ENCODE results near the gene RTL10. TPM values are rescaled to one million over a fixed set of nuclear protein-coding genes. Genes with fewer than 3 reads are reported as not detected.

RTL10 gene
- total and polyA plus RNA-seq, 4 donors = 7.4 to 22.7 (median 11.6) TPM

DNA sequence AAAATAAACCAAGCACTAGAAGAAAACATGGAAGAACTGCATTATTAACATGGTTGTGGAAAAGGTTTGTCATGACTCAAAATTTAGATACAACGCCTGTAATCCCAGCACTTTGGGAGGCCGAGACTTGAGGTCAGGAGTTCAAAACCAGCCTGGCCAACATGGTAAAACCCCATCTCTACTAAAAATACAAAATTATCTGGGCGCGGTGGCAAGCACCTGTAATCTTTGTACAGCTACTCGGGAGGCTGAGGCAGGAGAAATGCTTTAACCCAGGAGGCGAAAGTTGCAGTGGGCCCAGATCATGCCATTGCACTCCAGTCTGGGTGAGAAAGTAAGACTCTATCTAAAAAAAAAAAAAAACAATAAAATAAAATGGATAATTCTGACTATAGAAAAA lies 23.7 kb downstream of the RTL10 start:
- WGBS, 2 donors = 96 to 99% methylated on average over 6 of the region's 6 CpGs
- TF ChIP-seq CTCF (IDR thresholded peaks at IDR 0.05; ENCODE audit: control extremely low read depth, extremely low read depth) = no peak

GRCh38 chr22:19828035-19828401 lies 26.7 kb downstream of the RTL10 start:
- WGBS, 2 donors = 84 to 87% methylated on average over 2 of the region's 2 CpGs
- no peak for DNase-seq
- no peaks in the 10 kb centered on the region for H3K27me3 ChIP-seq (ENCODE audit: control insufficient read depth in 3 of 3, insufficient read depth in 3 of 3, low read length in 2 of 3)

More for the DNA sequence above, 23.7 kb downstream of the RTL10 start:
- H3K27ac ChIP-seq (ENCODE audit: low read depth in 1 of 2, low read length in 1 of 2) = no peak overlapping the region
- no peaks in the 10 kb centered on the region for H3K9me3 ChIP-seq (ENCODE audit: control insufficient read depth in 4 of 4, insufficient read depth in 3 of 4, low read length in 3 of 4)
- H3K9ac ChIP-seq (ENCODE audit: insufficient read depth in 1 of 2, low read length in 2 of 2) = no peak overlapping the region
- no peaks in the 10 kb centered on the region for H3K36me3 ChIP-seq (ENCODE audit: control insufficient read depth in 4 of 4, insufficient read depth in 4 of 4, low read length in 4 of 4)
- no peaks in the 10 kb centered on the region for H3K27me3 ChIP-seq (ENCODE audit: control insufficient read depth in 3 of 3, insufficient read depth in 3 of 3, low read length in 2 of 3)
- H3K4me1 ChIP-seq (ENCODE audit: control insufficient read depth in 5 of 5, insufficient read depth in 5 of 5, low read length in 5 of 5) = peaks cover 0 to 3% (median 0%) of the 10 kb centered on the region in 5 donors
- DNase-seq (no peak), ATAC-seq (ENCODE audit: insufficient read depth, low FRiP score) (no peak)
- no peak overlapping the region for H3K4me3 ChIP-seq

DNA sequence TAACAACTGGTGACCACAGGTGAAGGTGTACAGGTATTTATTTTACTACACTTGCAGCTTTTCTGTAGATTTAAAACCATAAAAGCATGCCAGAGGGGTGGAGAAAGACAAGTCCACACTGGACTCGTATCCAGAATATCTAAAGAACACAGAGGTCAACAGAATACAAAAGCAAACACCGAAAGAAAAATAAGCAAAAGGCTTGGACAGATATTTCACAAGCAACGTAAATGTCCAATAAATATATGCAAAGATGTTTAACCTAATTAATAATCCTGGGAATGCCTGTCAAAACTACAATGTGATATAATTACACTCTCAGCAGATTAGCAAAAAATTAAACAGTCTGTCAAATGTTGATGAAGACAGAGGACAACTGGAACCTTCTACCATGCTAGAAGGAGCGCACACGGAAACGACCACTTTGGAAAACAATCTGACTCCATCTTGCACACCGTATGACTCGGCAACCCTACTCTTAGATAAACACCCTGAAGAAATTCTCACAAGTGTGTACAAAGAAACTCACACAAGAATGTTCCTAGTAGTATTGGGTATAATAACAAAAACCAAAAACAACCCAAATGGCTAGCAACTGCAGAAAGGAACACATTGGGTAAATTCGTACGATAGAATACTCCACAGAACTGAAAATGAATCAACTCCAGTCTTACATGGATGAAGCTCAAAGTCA lies 27.2 kb downstream of the RTL10 start:
- peaks cover 0 to 8% (median 0%) of the 10 kb centered on the region in 5 donors for H3K4me1 ChIP-seq (ENCODE audit: control insufficient read depth in 5 of 5, insufficient read depth in 5 of 5, low read length in 5 of 5)
- ATAC-seq (ENCODE audit: insufficient read depth, low FRiP score) = no peak
- H3K9me3 ChIP-seq (ENCODE audit: control insufficient read depth in 4 of 4, insufficient read depth in 3 of 4, low read length in 3 of 4) = no peaks in the 10 kb centered on the region
- no peak for DNase-seq
- H3K36me3 ChIP-seq (ENCODE audit: control insufficient read depth in 4 of 4, insufficient read depth in 4 of 4, low read length in 4 of 4) = no peaks in the 10 kb centered on the region
- TF ChIP-seq CTCF (IDR thresholded peaks at IDR 0.05; ENCODE audit: control extremely low read depth, extremely low read depth) = no peak
- no peak overlapping the region for H3K27ac ChIP-seq (ENCODE audit: low read depth in 1 of 2, low read length in 1 of 2)
- H3K4me3 ChIP-seq = no peak overlapping the region
- H3K9ac ChIP-seq (ENCODE audit: insufficient read depth in 1 of 2, low read length in 2 of 2) = no peak overlapping the region
- H3K27me3 ChIP-seq (ENCODE audit: control insufficient read depth in 3 of 3, insufficient read depth in 3 of 3, low read length in 2 of 3) = no peaks in the 10 kb centered on the region
- WGBS, 2 donors = 69 to 74% methylated on average over 10 of the region's 10 CpGs

More at GRCh38 chr22:19828035-19828401, 26.7 kb downstream of the RTL10 start:
- Histone ChIP-seq H3K9ac (ENCODE audit: insufficient read depth in 1 of 2, low read length in 2 of 2) (no peak overlapping the region), H3K9me3 (ENCODE audit: control insufficient read depth in 4 of 4, insufficient read depth in 3 of 4, low read length in 3 of 4) (no peaks in the 10 kb centered on the region), H3K36me3 (ENCODE audit: control insufficient read depth in 4 of 4, insufficient read depth in 4 of 4, low read length in 4 of 4) (no peaks in the 10 kb centered on the region), H3K4me1 (ENCODE audit: control insufficient read depth in 5 of 5, insufficient read depth in 5 of 5, low read length in 5 of 5) (peaks cover 0 to 8% (median 0%) of the 10 kb centered on the region in 5 donors), H3K4me3 (no peak overlapping the region), H3K27ac (ENCODE audit: low read depth in 1 of 2, low read length in 1 of 2) (no peak overlapping the region)
- no peak for TF ChIP-seq CTCF (IDR thresholded peaks at IDR 0.05; ENCODE audit: control extremely low read depth, extremely low read depth)
- no peak for ATAC-seq (ENCODE audit: insufficient read depth, low FRiP score)

DNA sequence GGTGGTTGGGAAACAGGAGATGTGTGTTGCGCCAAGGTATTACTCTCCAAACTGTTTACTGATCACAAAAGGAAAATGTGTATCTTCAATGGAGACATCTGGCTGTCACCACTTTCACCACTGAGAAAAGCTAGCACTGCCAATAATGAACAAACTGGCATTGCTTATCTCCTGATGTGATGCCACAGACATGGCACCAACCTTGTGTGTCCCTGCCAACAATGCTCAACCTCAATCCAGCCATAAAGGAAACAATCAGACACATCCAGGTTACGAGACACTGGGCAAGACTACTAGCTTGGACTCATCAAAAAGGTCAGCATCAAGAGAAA lies 28.1 kb downstream of the RTL10 start:
- Histone ChIP-seq H3K4me3 (no peak overlapping the region), H3K9ac (ENCODE audit: insufficient read depth in 1 of 2, low read length in 2 of 2) (no peak overlapping the region), H3K27ac (ENCODE audit: low read depth in 1 of 2, low read length in 1 of 2) (no peak overlapping the region), H3K27me3 (ENCODE audit: control insufficient read depth in 3 of 3, insufficient read depth in 3 of 3, low read length in 2 of 3) (no peaks in the 10 kb centered on the region), H3K36me3 (ENCODE audit: control insufficient read depth in 4 of 4, insufficient read depth in 4 of 4, low read length in 4 of 4) (no peaks in the 10 kb centered on the region), H3K9me3 (ENCODE audit: control insufficient read depth in 4 of 4, insufficient read depth in 3 of 4, low read length in 3 of 4) (no peaks in the 10 kb centered on the region), H3K4me1 (ENCODE audit: control insufficient read depth in 5 of 5, insufficient read depth in 5 of 5, low read length in 5 of 5) (peaks cover 0 to 8% (median 0%) of the 10 kb centered on the region in 5 donors)
- TF ChIP-seq CTCF (IDR thresholded peaks at IDR 0.05; ENCODE audit: control extremely low read depth, extremely low read depth) = no peak
- DNase-seq = no peak
- WGBS, 2 donors = 39 to 44% methylated on average over 2 of the region's 2 CpGs
- ATAC-seq (ENCODE audit: insufficient read depth, low FRiP score) = no peak

Measured in lung (tissue), 12 donors.